ENCODE results near the gene UBR7.
"Not testable (repeated sequence)": the region's sequence is repeated elsewhere in the genome, so short reads cannot be mapped to it uniquely, and the experiment has no call there.

The UBR7 gene, protein sequence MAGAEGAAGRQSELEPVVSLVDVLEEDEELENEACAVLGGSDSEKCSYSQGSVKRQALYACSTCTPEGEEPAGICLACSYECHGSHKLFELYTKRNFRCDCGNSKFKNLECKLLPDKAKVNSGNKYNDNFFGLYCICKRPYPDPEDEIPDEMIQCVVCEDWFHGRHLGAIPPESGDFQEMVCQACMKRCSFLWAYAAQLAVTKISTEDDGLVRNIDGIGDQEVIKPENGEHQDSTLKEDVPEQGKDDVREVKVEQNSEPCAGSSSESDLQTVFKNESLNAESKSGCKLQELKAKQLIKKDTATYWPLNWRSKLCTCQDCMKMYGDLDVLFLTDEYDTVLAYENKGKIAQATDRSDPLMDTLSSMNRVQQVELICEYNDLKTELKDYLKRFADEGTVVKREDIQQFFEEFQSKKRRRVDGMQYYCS

DNA sequence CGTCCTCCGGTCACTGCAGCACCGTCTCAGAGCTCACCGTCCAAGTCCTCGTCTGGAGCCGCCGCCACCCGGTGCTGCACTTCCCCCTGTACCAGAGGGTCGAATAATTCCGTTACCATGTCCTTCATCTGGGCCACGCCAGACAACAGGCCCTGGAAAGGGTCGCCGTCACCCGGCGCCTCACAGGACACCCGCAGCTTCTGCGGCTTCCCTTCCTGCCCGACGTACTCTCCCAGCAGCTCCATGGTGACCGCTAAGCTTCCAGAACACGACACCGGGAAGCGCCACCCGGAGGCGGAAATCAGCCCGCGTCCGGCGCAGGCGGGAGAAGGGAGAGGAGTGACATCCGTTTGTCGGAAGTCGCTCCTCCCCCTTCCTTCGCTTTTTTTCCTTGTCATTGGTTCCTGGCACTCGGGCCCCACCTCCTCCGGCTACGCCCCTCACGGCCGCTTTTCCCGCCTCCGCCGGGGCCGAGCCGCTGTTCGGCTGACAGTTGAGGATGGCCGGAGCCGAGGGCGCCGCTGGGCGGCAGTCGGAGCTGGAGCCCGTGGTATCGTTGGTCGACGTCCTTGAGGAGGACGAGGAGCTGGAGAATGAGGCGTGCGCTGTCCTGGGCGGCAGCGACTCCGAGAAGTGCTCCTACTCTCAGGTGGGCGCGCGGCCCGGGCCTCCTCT is at the start of gene UBR7, which contains the start of gene GON7:
UBR7 (plus strand) TSS at position 464 of the 675 bp plus-strand sequence; CDS start at position 500, 36 bp downstream.
GON7 (minus strand) TSS at position 273 of the 675 bp plus-strand sequence; CDS start at position 245, 28 bp downstream.
- H3K4me1 ChIP-seq (ENCODE audit: low read depth, poor library complexity, severe bottlenecking) = peaks cover 29% of the 10 kb centered on the region

DNA sequence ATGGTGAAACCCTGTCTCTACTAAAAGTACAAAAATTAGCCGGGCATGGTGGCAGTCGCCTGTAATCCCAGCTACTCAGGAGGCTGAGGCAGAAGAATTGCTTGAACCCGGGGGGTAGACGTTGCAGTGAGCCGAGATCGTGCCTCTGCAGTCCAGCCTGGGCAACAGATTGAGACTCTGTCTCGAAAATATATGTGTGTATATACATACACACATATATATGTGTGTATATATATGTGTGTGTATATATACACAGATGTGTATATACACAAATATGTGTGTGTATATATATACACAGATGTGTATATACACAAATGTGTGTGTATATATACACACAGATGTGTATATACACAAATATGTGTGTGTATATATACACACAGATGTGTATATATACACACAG is 48.7 kb upstream of the UBR7 start:
- H3K4me3 ChIP-seq (IDR thresholded peaks at IDR 0.05; ENCODE audit: insufficient read depth, low read depth, low read length); H3K4me1 ChIP-seq (ENCODE audit: low read depth, poor library complexity, severe bottlenecking); H3K27ac ChIP-seq; H2AFZ ChIP-seq (ENCODE audit: low read depth); H3K27me3 ChIP-seq (ENCODE audit: insufficient read depth, low read depth); H3K36me3 ChIP-seq (ENCODE audit: insufficient read depth); H3K79me2 ChIP-seq (ENCODE audit: insufficient read depth, low read depth); H3K4me2 ChIP-seq; H3K9ac ChIP-seq; H4K20me1 ChIP-seq (ENCODE audit: insufficient read depth): not testable (repeated sequence)

More for the DNA sequence above, at the start of gene UBR7, which contains the start of gene GON7:
- H3K27me3 ChIP-seq (ENCODE audit: insufficient read depth, low read depth) = no peaks in the 10 kb centered on the region
- no peak within 1 kb of the TSS for H3K4me3 ChIP-seq (IDR thresholded peaks at IDR 0.05; ENCODE audit: insufficient read depth, low read depth, low read length)
- peaks cover 46% of the 10 kb centered on the region for H3K79me2 ChIP-seq (ENCODE audit: insufficient read depth, low read depth)
- no peaks in the 10 kb centered on the region for H4K20me1 ChIP-seq (ENCODE audit: insufficient read depth)
- no peaks in the 10 kb centered on the region for H3K36me3 ChIP-seq (ENCODE audit: insufficient read depth)
- peak within 1 kb of the TSS; percentile 69 for H3K4me2 ChIP-seq
- H3K27ac ChIP-seq = peak within 1 kb of the TSS; percentile 44; the same call in 1 of the 2 replicates
- H3K9ac ChIP-seq = peak within 1 kb of the TSS; percentile 65
- TF ChIP-seq, protein P1, sequence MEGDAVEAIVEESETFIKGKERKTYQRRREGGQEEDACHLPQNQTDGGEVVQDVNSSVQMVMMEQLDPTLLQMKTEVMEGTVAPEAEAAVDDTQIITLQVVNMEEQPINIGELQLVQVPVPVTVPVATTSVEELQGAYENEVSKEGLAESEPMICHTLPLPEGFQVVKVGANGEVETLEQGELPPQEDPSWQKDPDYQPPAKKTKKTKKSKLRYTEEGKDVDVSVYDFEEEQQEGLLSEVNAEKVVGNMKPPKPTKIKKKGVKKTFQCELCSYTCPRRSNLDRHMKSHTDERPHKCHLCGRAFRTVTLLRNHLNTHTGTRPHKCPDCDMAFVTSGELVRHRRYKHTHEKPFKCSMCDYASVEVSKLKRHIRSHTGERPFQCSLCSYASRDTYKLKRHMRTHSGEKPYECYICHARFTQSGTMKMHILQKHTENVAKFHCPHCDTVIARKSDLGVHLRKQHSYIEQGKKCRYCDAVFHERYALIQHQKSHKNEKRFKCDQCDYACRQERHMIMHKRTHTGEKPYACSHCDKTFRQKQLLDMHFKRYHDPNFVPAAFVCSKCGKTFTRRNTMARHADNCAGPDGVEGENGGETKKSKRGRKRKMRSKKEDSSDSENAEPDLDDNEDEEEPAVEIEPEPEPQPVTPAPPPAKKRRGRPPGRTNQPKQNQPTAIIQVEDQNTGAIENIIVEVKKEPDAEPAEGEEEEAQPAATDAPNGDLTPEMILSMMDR (conservative IDR thresholded peaks at IDR 0.05; ENCODE audit: low read depth, low read length) = 0 out of 2 replicates have a peak, but pooled peaks have one; percentile 8
- H2AFZ ChIP-seq (ENCODE audit: low read depth) = peak within 1 kb of the TSS; percentile 69

DNA sequence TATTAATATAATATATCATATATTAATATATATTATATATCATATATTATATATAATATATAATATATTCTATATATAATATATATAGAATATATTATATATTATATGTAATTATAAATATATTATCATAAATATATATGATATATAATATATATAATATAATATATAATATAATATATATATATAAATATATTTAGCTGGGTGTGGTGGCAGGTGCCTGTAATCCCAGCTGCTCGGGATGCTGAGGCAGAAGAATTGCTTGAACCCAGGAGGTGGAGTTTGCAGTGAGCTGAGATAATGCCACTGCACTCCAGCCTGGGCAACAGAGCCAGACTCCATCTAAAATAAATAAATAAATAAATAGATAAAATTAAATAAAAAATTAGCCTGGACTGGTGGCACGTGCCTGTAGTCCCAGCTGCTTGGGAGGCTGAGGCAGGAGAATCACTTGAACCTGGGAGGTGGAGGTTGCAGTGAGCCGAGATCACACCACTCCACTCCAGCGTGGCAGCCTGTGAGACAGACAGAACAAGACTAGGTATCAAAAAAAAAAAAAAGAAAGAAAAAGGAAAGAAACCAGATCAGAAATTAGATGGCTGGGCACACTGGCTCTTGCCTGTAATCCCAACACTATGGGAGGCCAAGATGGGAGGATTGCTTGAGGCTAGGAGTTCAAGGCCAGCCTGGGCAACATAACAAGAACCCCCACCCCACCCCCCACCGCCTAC is 47.3 kb upstream of the UBR7 start:
- H3K36me3 ChIP-seq (ENCODE audit: insufficient read depth); H4K20me1 ChIP-seq (ENCODE audit: insufficient read depth); H3K9ac ChIP-seq; H2AFZ ChIP-seq (ENCODE audit: low read depth); H3K4me3 ChIP-seq (IDR thresholded peaks at IDR 0.05; ENCODE audit: insufficient read depth, low read depth, low read length); H3K4me2 ChIP-seq; H3K27me3 ChIP-seq (ENCODE audit: insufficient read depth, low read depth); H3K27ac ChIP-seq; H3K79me2 ChIP-seq (ENCODE audit: insufficient read depth, low read depth): not testable (repeated sequence)
- peaks cover 12% of the 10 kb centered on the region for H3K4me1 ChIP-seq (ENCODE audit: low read depth, poor library complexity, severe bottlenecking)

DNA sequence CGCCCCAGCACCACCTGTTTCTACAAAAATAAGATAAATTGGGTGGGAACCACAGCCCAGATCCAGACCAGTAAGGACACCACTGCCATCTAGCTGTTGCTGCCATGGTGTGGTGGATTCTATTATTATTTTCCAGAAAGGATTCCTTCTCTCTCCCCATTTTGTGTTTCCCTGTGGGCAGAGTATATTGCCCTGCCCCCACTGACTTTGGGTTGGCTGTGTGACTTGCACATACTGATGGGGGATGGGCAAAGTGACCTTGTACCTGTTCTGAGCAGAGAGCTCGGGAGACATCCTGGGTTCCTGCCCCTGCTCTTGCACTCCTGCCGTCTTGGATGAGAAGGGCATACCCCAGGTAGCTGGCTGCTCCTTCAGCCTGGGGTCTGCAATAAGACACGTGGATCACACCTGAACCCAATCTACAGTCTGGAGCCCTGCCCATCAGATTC is 46.7 kb upstream of the UBR7 start:
- Histone ChIP-seq H3K9ac (no peak overlapping the region), H3K36me3 (ENCODE audit: insufficient read depth) (no peaks in the 10 kb centered on the region), H3K4me2 (no peak overlapping the region)

More for the DNA sequence above, 46.7 kb upstream of the UBR7 start:
- H3K27me3 ChIP-seq (ENCODE audit: insufficient read depth, low read depth) = no peaks in the 10 kb centered on the region
- H3K27ac ChIP-seq = no peak overlapping the region
- no peak overlapping the region for H2AFZ ChIP-seq (ENCODE audit: low read depth)
- H3K4me3 ChIP-seq (IDR thresholded peaks at IDR 0.05; ENCODE audit: insufficient read depth, low read depth, low read length) = no peak overlapping the region
- peaks cover 12% of the 10 kb centered on the region for H3K4me1 ChIP-seq (ENCODE audit: low read depth, poor library complexity, severe bottlenecking)
- H4K20me1 ChIP-seq (ENCODE audit: insufficient read depth) = no peaks in the 10 kb centered on the region
- TF ChIP-seq, protein P1 (conservative IDR thresholded peaks at IDR 0.05; ENCODE audit: low read depth, low read length) = 0 out of 2 replicates have a peak, but pooled peaks have one; percentile 30
- no peaks in the 10 kb centered on the region for H3K79me2 ChIP-seq (ENCODE audit: insufficient read depth, low read depth)

Measured in KMS-11 (cell line).